Fibroblast of the aortic adventitia (primary cell): Measurements from ENCODE around the gene DUS4L. TPM values are rescaled to one million over a fixed set of nuclear protein-coding genes. Genes with fewer than 3 reads are reported as not detected.

Experiments used
- DNase-seq: peaks from one replicate; pipeline ENCODE4 v3.0.0-alpha.2; 2010; ENCODE audit warnings: low read depth
- H3K4me3 ChIP-seq: 2 replicates; pipeline ENCODE4 v1.5.1; 2011; ENCODE audit warnings: low read depth, mild to moderate bottlenecking, control low read depth, low read length, moderate library complexity
- CTCF ChIP-seq: IDR thresholded peaks from 2 replicates; pipeline ENCODE4 v1.5.1; 2011; ENCODE audit warnings: mild to moderate bottlenecking, low read length, control low read depth, inconsistent platforms; ENCODE audit not compliant: insufficient read depth
- total RNA-seq: library from RNA; depleted of rRNA; stranded (reverse); fragments of >200 nt; gene quantifications from 2 replicates; pipeline ENCODE4 v1.2.3, GENCODE V29; 2012; ENCODE audit warnings: low replicate concordance

DUS4L gene
- total RNA-seq, 1 donor: 9.3 TPM

- TF ChIP-seq CTCF: no peak
- H3K4me3 ChIP-seq: no peak overlapping the region
- DNase-seq: no peak
Observed at GRCh38 chr7:107597953-107598352, 34.2 kb downstream of the DUS4L start.

GRCh38 chr7:107599262-107599661, 35.5 kb downstream of the DUS4L start:
- no peak overlapping the region for H3K4me3 ChIP-seq
- TF ChIP-seq CTCF: no peak
- no peak for DNase-seq

GRCh38 chr7:107600816-107601215, 37.0 kb downstream of the DUS4L start:
- no peak overlapping the region for H3K4me3 ChIP-seq
- TF ChIP-seq CTCF: no peak
- DNase-seq: no peak

GRCh38 chr7:107605218-107605815, 41.5 kb downstream of the DUS4L start:
- no peak overlapping the region for H3K4me3 ChIP-seq
- TF ChIP-seq CTCF: no peak
- no peak for DNase-seq

DNA sequence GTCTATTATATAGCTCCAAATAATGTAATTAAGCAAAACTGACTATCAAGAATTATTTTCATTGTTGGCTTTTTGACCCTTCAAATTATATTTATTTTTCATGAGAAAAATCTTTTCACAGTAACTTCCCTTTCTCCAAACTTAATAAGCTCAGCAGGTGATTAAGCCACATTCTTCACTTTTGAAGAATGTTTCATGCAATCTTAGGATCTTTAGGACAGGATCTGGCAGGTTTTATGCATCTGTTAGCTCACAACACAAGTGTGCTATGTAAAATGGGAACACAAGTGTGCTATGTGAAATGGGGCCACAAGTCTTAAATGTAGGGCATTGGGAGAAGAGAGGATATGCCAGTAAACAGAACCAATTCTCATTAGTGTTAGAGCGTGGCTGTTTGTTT, 42.5 kb downstream of the DUS4L start:
- no peak overlapping the region for H3K4me3 ChIP-seq
- TF ChIP-seq CTCF: no peak
- DNase-seq: no peak

DNA sequence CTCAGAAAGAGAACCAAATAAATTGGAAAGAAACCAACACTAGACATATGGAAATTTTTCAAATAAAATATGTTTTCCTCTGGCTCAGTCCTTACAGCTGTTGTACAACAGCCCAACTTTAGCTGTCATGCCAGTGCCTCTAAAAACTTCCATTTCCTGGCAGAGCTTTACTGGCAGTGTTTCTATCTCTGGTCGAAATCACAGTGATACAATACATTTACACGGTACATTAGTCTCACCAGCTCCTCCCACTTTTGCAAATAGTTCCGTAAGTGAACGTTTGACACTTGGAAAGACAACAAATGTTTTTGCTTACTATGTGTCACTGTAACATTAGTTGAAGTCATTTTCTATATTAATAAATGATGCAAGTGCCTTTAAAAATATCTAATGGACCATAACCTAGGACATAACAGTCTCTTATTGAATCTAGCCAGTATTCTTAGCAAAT, 46.1 kb downstream of the DUS4L start:
- peak; percentile 50 for DNase-seq
- no peak for TF ChIP-seq CTCF
- no peak overlapping the region for H3K4me3 ChIP-seq

DNA sequence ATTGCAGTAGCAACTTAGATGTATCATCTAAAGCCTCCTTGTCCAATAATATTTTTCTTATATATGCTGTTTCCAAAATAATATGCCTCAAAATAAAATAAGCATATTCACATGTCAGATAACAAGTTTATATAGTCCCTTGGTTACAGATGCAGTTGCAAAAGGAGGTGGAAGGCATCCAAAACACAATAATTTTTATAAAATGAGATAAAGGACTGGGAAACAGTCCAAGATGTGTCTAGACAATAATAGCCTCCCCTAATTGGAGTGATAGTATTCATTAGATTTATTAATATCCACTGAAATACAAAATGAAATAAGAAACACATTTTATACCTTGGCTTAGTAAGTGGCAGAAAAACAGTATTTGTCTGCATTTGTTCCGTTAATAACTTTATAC, 46.6 kb downstream of the DUS4L start:
- TF ChIP-seq CTCF: no peak
- DNase-seq: peak; percentile 60
- H3K4me3 ChIP-seq: no peak overlapping the region
